Fibroblast of lung (primary cell): ENCODE data around the gene ABCA7.

Source experiments
- EZH2 ChIP-seq: IDR thresholded peaks from 2 replicates; pipeline ENCODE4 v1.5.1; 2012; ENCODE audit warnings: low read length, control low read depth, mild to moderate bottlenecking; ENCODE audit errors: missing control alignments
- TF ChIP-seq, protein P1 (sequence below), 2 donors: IDR thresholded peaks in 1 of 2; conservative IDR thresholded peaks in 1 of 2; 1 replicate in 1 of 2; 2 replicates in 1 of 2; pipeline ENCODE4 v1.5.1; 2011 to 2012; ENCODE audit warnings: low read length in 2 of 2, control low read depth in 1 of 2, inconsistent platforms in 1 of 2, low read depth in 1 of 2, mild to moderate bottlenecking in 1 of 2

DNA sequence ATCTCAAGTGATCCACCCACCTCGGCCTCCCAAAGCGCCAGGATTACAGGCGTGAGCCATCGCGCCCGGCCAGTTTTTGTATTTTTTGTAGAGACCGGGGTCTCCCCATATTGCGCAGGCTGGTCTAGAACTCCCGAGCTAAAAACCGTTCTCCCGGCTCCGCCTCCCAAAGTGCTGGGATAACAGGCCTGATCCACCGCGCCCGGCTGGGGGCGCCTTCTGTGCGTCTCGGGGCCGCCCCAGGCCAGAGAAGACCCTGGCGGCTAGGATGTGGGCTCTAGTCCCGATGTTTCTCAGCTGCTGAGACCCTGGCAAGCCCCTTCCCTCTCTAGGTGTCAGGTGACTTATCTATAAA is 30.6 kb downstream of the ABCA7 start:
- TF ChIP-seq, protein P1, sequence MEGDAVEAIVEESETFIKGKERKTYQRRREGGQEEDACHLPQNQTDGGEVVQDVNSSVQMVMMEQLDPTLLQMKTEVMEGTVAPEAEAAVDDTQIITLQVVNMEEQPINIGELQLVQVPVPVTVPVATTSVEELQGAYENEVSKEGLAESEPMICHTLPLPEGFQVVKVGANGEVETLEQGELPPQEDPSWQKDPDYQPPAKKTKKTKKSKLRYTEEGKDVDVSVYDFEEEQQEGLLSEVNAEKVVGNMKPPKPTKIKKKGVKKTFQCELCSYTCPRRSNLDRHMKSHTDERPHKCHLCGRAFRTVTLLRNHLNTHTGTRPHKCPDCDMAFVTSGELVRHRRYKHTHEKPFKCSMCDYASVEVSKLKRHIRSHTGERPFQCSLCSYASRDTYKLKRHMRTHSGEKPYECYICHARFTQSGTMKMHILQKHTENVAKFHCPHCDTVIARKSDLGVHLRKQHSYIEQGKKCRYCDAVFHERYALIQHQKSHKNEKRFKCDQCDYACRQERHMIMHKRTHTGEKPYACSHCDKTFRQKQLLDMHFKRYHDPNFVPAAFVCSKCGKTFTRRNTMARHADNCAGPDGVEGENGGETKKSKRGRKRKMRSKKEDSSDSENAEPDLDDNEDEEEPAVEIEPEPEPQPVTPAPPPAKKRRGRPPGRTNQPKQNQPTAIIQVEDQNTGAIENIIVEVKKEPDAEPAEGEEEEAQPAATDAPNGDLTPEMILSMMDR (conservative IDR thresholded peaks at IDR 0.05 in 1 of 2, IDR thresholded peaks at IDR 0.05 in 1 of 2; ENCODE audit: low read depth in 1 of 2, low read length in 2 of 2) = peak; percentile 19 to 21
- TF ChIP-seq EZH2 = no peak
